ENCODE data around the gene RAB3IL1.
A peak's percentile ranks its signal among the peaks of the same experiment; 100 is the strongest.

RAB3IL1 gene

GRCh38 chr11:61917334-61918109 lies at the start of gene RAB3IL1 (continued):
- no peak for TF ChIP-seq ZBTB11 (tag by site-specific recombination; conservative IDR thresholded peaks at IDR 0.05; ENCODE audit: low read depth)
- no peak for TF ChIP-seq ZNF548 (tag by site-specific recombination; IDR thresholded peaks at IDR 0.05)
- TF ChIP-seq CTCF (tag by site-specific recombination; IDR thresholded peaks at IDR 0.05): no peak
- peak; percentile 46 for TF ChIP-seq ZFHX2 (tag by site-specific recombination; conservative IDR thresholded peaks at IDR 0.05)
- no peak for TF ChIP-seq ZNF18 (tag by site-specific recombination; IDR thresholded peaks at IDR 0.05)
- peak; percentile 66 for TF ChIP-seq ZBTB17 (tag by site-specific recombination; IDR thresholded peaks at IDR 0.05)
- no peak for TF ChIP-seq ZNF362 (tag by site-specific recombination; IDR thresholded peaks at IDR 0.05)
- TF ChIP-seq ZNF140 (tag by site-specific recombination; IDR thresholded peaks at IDR 0.05): no peak
- TF ChIP-seq ZNF571 (tag by site-specific recombination; IDR thresholded peaks at IDR 0.05): no peak
- no peak for TF ChIP-seq ZNF169 (tag by site-specific recombination; IDR thresholded peaks at IDR 0.05)
- TF ChIP-seq ZNF394 (tag by site-specific recombination; IDR thresholded peaks at IDR 0.05; ENCODE audit: borderline replicate concordance): no peak
- peak; percentile 60 for TF ChIP-seq ZBTB26 (tag by site-specific recombination; optimal IDR thresholded peaks at IDR 0.05)
- peak; percentile 70 for TF ChIP-seq PATZ1 (tag by site-specific recombination; IDR thresholded peaks at IDR 0.05)
- TF ChIP-seq KLF8 (tag by site-specific recombination; IDR thresholded peaks at IDR 0.05): 0 out of 2 replicates have a peak, but pooled peaks have one; percentile 44
- TF ChIP-seq SP7 (tag by site-specific recombination; IDR thresholded peaks at IDR 0.05): peak; percentile 57
- TF ChIP-seq KLF7 (tag by site-specific recombination; IDR thresholded peaks at IDR 0.05; ENCODE audit: borderline replicate concordance): no peak
- TF ChIP-seq KLF1 (tag by site-specific recombination; IDR thresholded peaks at IDR 0.05): peak; percentile 21; the same call in 1 of the 2 replicates
- no peak for TF ChIP-seq ZNF488 (tag by site-specific recombination; IDR thresholded peaks at IDR 0.05)
- TF ChIP-seq KLF10 (tag by site-specific recombination; IDR thresholded peaks at IDR 0.05): peak; percentile 57; the same call in 1 of the 2 replicates
